HepG2 (cell line): Measurements from ENCODE around the gene FLVCR1. TPM values are rescaled to one million over a fixed set of nuclear protein-coding genes. Genes with fewer than 3 reads are reported as not detected.

ENCODE experiments used
- ATAC-seq: fragments of 200-7000 bp; cut with Tn5 transposase; 3 replicates; pipeline ENCODE4 v1.9.1; 2020; ENCODE audit warnings: mild to moderate bottlenecking, moderate library complexity
- BruUV-seq: library from RNA; stranded (reverse); fragments of 400-500 nt; replicated peaks from 2 replicates; lab custom pipeline; 2021; lab: Mats Ljungman, UMichigan
- CTCF ChIA-PET: fragments of 300-600 bp; formaldehyde crosslinking; extraction: SDS; loops from one replicate; lab custom pipeline; 2021; ENCODE audit warnings: low total read pairs, inconsistent platforms, low intra/inter-chr PET ratio; lab: Yijun Ruan, JAX
- POLR2A ChIA-PET: fragments of 350-600 bp; sonication (Branson Sonifier 250); formaldehyde crosslinking; loops from one replicate; lab custom pipeline; 2020; ENCODE audit warnings: antibody characterized with exemption, inconsistent platforms; lab: Yijun Ruan, JAX
- DNase-seq: peaks from one replicate; pipeline ENCODE4 v3.0.0-alpha.2; 2015; ENCODE audit warnings: low spot score
- FAIRE-seq: peaks from 3 replicates; lab custom pipeline; 2011; peaks lifted over from hg19 to GRCh38; lab: Jason Lieb, UNC
- H2AFZ ChIP-seq: one replicate; pipeline ENCODE4 v1.6.1; 2011; ENCODE audit warnings: low read length, inconsistent platforms
- H3K27ac ChIP-seq: fragments of 300-600 bp; 3 replicates; pipeline ENCODE4 v1.8.0; 2011; ENCODE audit warnings: mixed run types, mild to moderate bottlenecking, mixed read lengths, low read length, inconsistent platforms; ENCODE audit not compliant: insufficient read depth; ENCODE audit errors: extremely low read length
- H3K27me3 ChIP-seq, 2 experiments: fragments of 200-600 bp in 1 of 2; 2 replicates in 1 of 2; 3 replicates in 1 of 2; pipeline versions ENCODE4 v1.6.0 to v1.8.0; 2011; ENCODE audit warnings: low read length in 2 of 2, mild to moderate bottlenecking in 2 of 2, moderate library complexity in 2 of 2, inconsistent platforms in 1 of 2; ENCODE audit not compliant: insufficient read depth in 2 of 2, control insufficient read depth in 1 of 2
- H3K36me3 ChIP-seq, 2 experiments: fragments of 200-600 bp in 1 of 2; replicated peaks in 1 of 2; 2 replicates in 1 of 2; 3 replicates in 1 of 2; pipeline versions ENCODE4 v1.5.1 to v1.8.0; 2011; ENCODE audit warnings: low read length in 2 of 2, inconsistent platforms in 1 of 2; ENCODE audit not compliant: insufficient read depth in 2 of 2, control insufficient read depth in 1 of 2
- H3K4me1 ChIP-seq: 2 replicates; pipeline ENCODE4 v1.5.1; 2012; ENCODE audit warnings: low read length, inconsistent platforms; ENCODE audit not compliant: insufficient read depth
- H3K4me2 ChIP-seq: 2 replicates; pipeline ENCODE4 v1.6.0; 2011; ENCODE audit warnings: low read depth, low read length, inconsistent platforms
- H3K4me3 ChIP-seq, 3 experiments: fragments of 200-600 bp in 1 of 3; sonication (generic), shearing (Covaris generic) in 1 of 3; replicated peaks in 1 of 3; 2 replicates each; pipeline ENCODE4 v1.5.1; 2011 to 2016; ENCODE audit warnings: low read length in 3 of 3, inconsistent platforms in 2 of 3, low read depth in 2 of 3, mild to moderate bottlenecking in 2 of 3, control low read depth in 1 of 3, mixed read lengths in 1 of 3; ENCODE audit not compliant: insufficient read depth in 1 of 3
- H3K79me2 ChIP-seq: one replicate; pipeline ENCODE4 v1.6.1; 2011; ENCODE audit warnings: low read length, inconsistent platforms; ENCODE audit not compliant: insufficient read depth
- H3K9ac ChIP-seq: 2 replicates; pipeline ENCODE4 v1.6.0; 2011; ENCODE audit warnings: mild to moderate bottlenecking, low read depth, low read length, inconsistent platforms; ENCODE audit not compliant: insufficient read depth
- H3K9me3 ChIP-seq: 2 replicates; pipeline ENCODE4 v1.5.1; 2012; ENCODE audit warnings: mild to moderate bottlenecking, low read length
- H4K20me1 ChIP-seq: 2 replicates; pipeline ENCODE4 v1.6.0; 2011; ENCODE audit warnings: inconsistent platforms, mild to moderate bottlenecking, low read length, moderate library complexity; ENCODE audit not compliant: insufficient read depth
- BRD4 ChIP-seq: sonication (generic); formaldehyde crosslinking; IDR thresholded peaks from 2 replicates; pipeline ENCODE4 v1.4.0; 2020; ENCODE audit warnings: missing genetic modification reagents
- DR1 ChIP-seq: sonication (generic); formaldehyde crosslinking; IDR thresholded peaks from 2 replicates; pipeline ENCODE4 v1.8.0; 2021; ENCODE audit warnings: mild to moderate bottlenecking, missing genetic modification reagents, inconsistent platforms
- FOXJ3 ChIP-seq: sonication (generic); formaldehyde crosslinking; IDR thresholded peaks from 2 replicates; pipeline ENCODE4 v1.4.0; 2020; ENCODE audit warnings: missing genetic modification reagents, mild to moderate bottlenecking, borderline replicate concordance
- MIER3 ChIP-seq: IDR thresholded peaks from 2 replicates; pipeline ENCODE4 v1.6.1; 2016; ENCODE audit warnings: missing compliant biosample characterization, borderline replicate concordance
- NFIB ChIP-seq: sonication (generic); formaldehyde crosslinking; IDR thresholded peaks from 2 replicates; pipeline ENCODE4 v1.9.0; 2021; ENCODE audit warnings: missing genetic modification reagents, mild to moderate bottlenecking, borderline replicate concordance
- PAX8 ChIP-seq: sonication (generic); formaldehyde crosslinking; IDR thresholded peaks from 2 replicates; pipeline ENCODE4 v1.8.0; 2022; ENCODE audit warnings: mild to moderate bottlenecking, missing genetic modification reagents, borderline replicate concordance
- SNRNP70 ChIP-seq: fragments of 200-400 bp; formaldehyde crosslinking; IDR thresholded peaks from 2 replicates; pipeline ENCODE4 v1.6.1; 2017; ENCODE audit warnings: mild to moderate bottlenecking, low read depth, low read length, moderate library complexity
- YEATS4 ChIP-seq: sonication (generic); formaldehyde crosslinking; IDR thresholded peaks from 2 replicates; pipeline ENCODE4 v1.4.0; 2020; ENCODE audit warnings: missing genetic modification reagents, borderline replicate concordance
- ZBTB43 ChIP-seq: sonication (generic); formaldehyde crosslinking; conservative IDR thresholded peaks from 2 replicates; pipeline ENCODE4 v1.4.0; 2020; ENCODE audit warnings: missing genetic modification reagents
- ZMYM2 ChIP-seq: sonication (generic); formaldehyde crosslinking; IDR thresholded peaks from 2 replicates; pipeline ENCODE4 v1.8.0; 2022; ENCODE audit warnings: mild to moderate bottlenecking, missing genetic modification reagents
- ZNF121 ChIP-seq: sonication (generic); formaldehyde crosslinking; IDR thresholded peaks from 2 replicates; pipeline ENCODE4 v1.5.0; 2020; ENCODE audit warnings: mild to moderate bottlenecking, missing genetic modification reagents
- ZNF264 ChIP-seq: sonication (generic); formaldehyde crosslinking; IDR thresholded peaks from 2 replicates; pipeline ENCODE4 v1.4.0; 2020; ENCODE audit warnings: missing genetic modification reagents
- ZNF280D ChIP-seq: sonication (generic); formaldehyde crosslinking; IDR thresholded peaks from 2 replicates; pipeline ENCODE4 v1.5.1; 2020; ENCODE audit warnings: mild to moderate bottlenecking, missing genetic modification reagents
- ZNF644 ChIP-seq: IDR thresholded peaks from 2 replicates; pipeline ENCODE4 v1.6.1; 2016; ENCODE audit warnings: low read depth
- ZNF777 ChIP-seq: sonication (generic); formaldehyde crosslinking; IDR thresholded peaks from 2 replicates; pipeline ENCODE4 v1.4.0; 2020; ENCODE audit warnings: missing genetic modification reagents
- WGBS: methylation state at CpG from one replicate; pipeline ENCODE4 v1.1.6; 2017; ENCODE audit warnings: low lambda C conversion rate; 5-methylcytosine and 5-hydroxymethylcytosine counted together
- in situ Hi-C: cut with HindIII; loops from 2 replicates; pipeline ENCODE4 v1.10.0; 2017; ENCODE audit warnings: low pct_unique_long_range_greater_than_20kb; ENCODE audit not compliant: extremely low pct_ligation_motif_present
- intact Hi-C: fragments of 100-400 bp; cut with micrococcal nuclease; formaldehyde crosslinking; loops from one replicate; pipeline ENCODE4 v1.10.0; 2022; ENCODE audit not compliant: unreplicated experiment
- polyA plus RNA-seq, 8 experiments: library from polyadenylated mRNA; depleted of rRNA in 3 of 8; stranded (reverse) in 7 of 8; unstranded in 1 of 8; fragments of >200 nt; fragmentation: Illumina TruSeq in 4 of 8; extraction: Trizol in 4 of 8; gene quantifications; 2 replicates each; pipeline versions ENCODE4 v1.2.1 to v1.2.3, GENCODE V29; 2011 to 2016; ENCODE audit warnings: low read depth in 4 of 8, missing spikeins in 1 of 8, mixed read lengths in 1 of 8; ENCODE audit not compliant: insufficient read depth in 1 of 8
- total RNA-seq, 5 experiments: library from RNA; depleted of rRNA; stranded (reverse); fragments of >200 nt; fragmentation: Illumina TruSeq; extraction: Trizol; gene quantifications; 2 replicates each; pipeline ENCODE4 v1.2.3, GENCODE V29; 2016; ENCODE audit warnings: low read depth in 1 of 5

FLVCR1 gene
- total and polyA plus RNA-seq, 2 of the 13 experiments (the other 11 are each of a cell fraction or from before 2014, with no cell fraction given), result 14.8 to 39.8 TPM

- TF ChIP-seq ZNF280D (CRISPR knock-in tag), result peak; percentile 96
- TF ChIP-seq, all 625 proteins: peak for 2
These were observed 32.1 kb upstream of the FLVCR1 start (continued) for GRCh38 chr1:212825798-212826452.

GRCh38 chr1:212827171-212827776, 30.8 kb upstream of the FLVCR1 start:
- H3K27ac ChIP-seq, result peak overlapping the region; percentile 98
- H4K20me1 ChIP-seq, result no peaks in the 10 kb centered on the region
- H3K4me3 ChIP-seq, result peak overlapping the region in 1 of 3 experiments; percentile 64; a peak in 2 of 6 replicates
- ChIA-PET CTCF (no interaction called here), POLR2A (interaction anchor here (1.0 to 4.0 kb wide), 8 partner anchors 9 to 77 kb away, joined by 3 to 49 read pairs (median 4); partner anchors contain the start of genes FLVCR1, NSL1, SPATA45 and TATDN3)
- no peaks in the 10 kb centered on the region for H3K79me2 ChIP-seq
- peaks cover 16% of the 10 kb centered on the region for H3K9me3 ChIP-seq
- DNase-seq (no peak), ATAC-seq (peak; percentile 18), FAIRE-seq (peak; percentile 15)
- no TSS peak for BruUV-seq
- WGBS, result 36% methylated on average over 4 of the region's 4 CpGs
- H3K4me1 ChIP-seq, result peaks cover 50% of the 10 kb centered on the region
- H3K27me3 ChIP-seq, result no peaks in the 10 kb centered on the region
- H3K9ac ChIP-seq, result peak overlapping the region; percentile 75
- intact Hi-C loops (no loop called here), in situ Hi-C loops (no loop called here)
- H3K4me2 ChIP-seq, result peak overlapping the region; percentile 98
- H2AFZ ChIP-seq, result no peak overlapping the region
- H3K36me3 ChIP-seq, result no peaks in the 10 kb centered on the region
- TF ChIP-seq BRD4 (CRISPR knock-in tag) (peak; percentile 11; the same call in 1 of the 2 replicates), ZNF264 (peak; percentile 6; the same call in 1 of the 2 replicates), DR1 (CRISPR knock-in tag) (0 out of 2 replicates have a peak, but pooled peaks have one; percentile 12), ZNF777 (0 out of 2 replicates have a peak, but pooled peaks have one; percentile 17), PAX8 (CRISPR knock-in tag) (no peak), YEATS4 (CRISPR knock-in tag) (0 out of 2 replicates have a peak, but pooled peaks have one; percentile 21), ZMYM2 (CRISPR knock-in tag) (peak; percentile 56; the same call in 1 of the 2 replicates), MIER3 (no peak), FOXJ3 (CRISPR knock-in tag) (0 out of 2 replicates have a peak, but pooled peaks have one; percentile 9), ZBTB43 (0 out of 2 replicates have a peak, but pooled peaks have one; percentile 8), ZNF644 (CRISPR knock-in tag) (no peak), NFIB (no peak), ZNF121 (peak; percentile 95), SNRNP70 (no peak)
